HCT116 (cell line): ENCODE results near the gene SLC25A12. TPM values are rescaled to one million over a fixed set of nuclear protein-coding genes. Genes with fewer than 3 reads are reported as not detected.

ENCODE experiments used
- ATAC-seq: fragments of 200-7000 bp; cut with Tn5 transposase; 2 replicates; pipeline ENCODE4 v1.9.1; 2020; ENCODE audit warnings: mild to moderate bottlenecking, moderate library complexity
- BruUV-seq: library from RNA; stranded (reverse); fragments of 400-500 nt; replicated peaks from 2 replicates; lab custom pipeline; 2021; lab: Mats Ljungman, UMichigan
- CTCF ChIA-PET: fragments of 300-600 bp; sonication (Branson Sonifier 250); formaldehyde crosslinking; loops from one replicate; lab custom pipeline; 2021; ENCODE audit warnings: antibody characterized with exemption; lab: Charles Lee
- POLR2A ChIA-PET: fragments of 300-600, 350-600 bp; sonication (Branson Sonifier 250); formaldehyde crosslinking; loops from one replicate; lab custom pipeline; 2021; ENCODE audit warnings: antibody characterized with exemption; lab: Charles Lee
- RAD21 ChIA-PET, 2 experiments: fragments of 300-600 bp; sonication (Branson Sonifier 250); formaldehyde crosslinking; loops; one replicate each; lab custom pipeline; 2023; ENCODE audit warnings: low total read pairs in 2 of 2; ENCODE audit not compliant: uncharacterized antibody in 2 of 2, unreplicated experiment in 2 of 2, low non-redundant PET in 1 of 2; lab: Charles Lee
- DNase-seq: peaks from one replicate; pipeline ENCODE4 v3.0.0-alpha.2; 2010; ENCODE audit warnings: low read depth, low spot score
- H2AFZ ChIP-seq: fragments of 200-600 bp; shearing (Covaris generic), sonication (generic); 2 replicates; pipeline ENCODE4 v1.6.1; 2017; ENCODE audit warnings: low read depth, mixed run types, mixed read lengths, antibody characterized with exemption, low read length; ENCODE audit not compliant: poor library complexity, severe bottlenecking
- H3K27ac ChIP-seq: 2 replicates; pipeline ENCODE4 v1.5.1; 2012; ENCODE audit warnings: low read depth, low read length
- H3K27me3 ChIP-seq: fragments of 200-600 bp; sonication (generic); 2 replicates; pipeline ENCODE4 v1.6.1; 2016; ENCODE audit warnings: mixed run types, low read length, mixed read lengths; ENCODE audit not compliant: insufficient read depth
- H3K36me3 ChIP-seq, 2 experiments: fragments of 200-500 bp in 1 of 2; fragments of 200-600 bp in 1 of 2; sonication (Bioruptor generic) in 1 of 2; sonication (generic) in 1 of 2; 2 replicates each; pipeline versions ENCODE4 v1.5.1 to v1.6.1; 2014 to 2016; ENCODE audit warnings: low read length in 2 of 2, inconsistent platforms in 1 of 2, mixed read lengths in 1 of 2, mixed run types in 1 of 2; ENCODE audit not compliant: insufficient read depth in 2 of 2, control insufficient read depth in 1 of 2
- H3K4me1 ChIP-seq, 2 experiments: fragments of 200-600 bp in 1 of 2; sonication (generic) in 1 of 2; 2 replicates each; pipeline versions ENCODE4 v1.5.1 to v1.6.1; 2012 to 2017; ENCODE audit warnings: low read length in 2 of 2, inconsistent platforms in 1 of 2, mild to moderate bottlenecking in 1 of 2, mixed read lengths in 1 of 2, mixed run types in 1 of 2, moderate library complexity in 1 of 2; ENCODE audit not compliant: insufficient read depth in 2 of 2, control insufficient read depth in 1 of 2
- H3K4me2 ChIP-seq: fragments of 200-600 bp; sonication (generic); 2 replicates; pipeline ENCODE4 v1.6.1; 2017; ENCODE audit warnings: mixed run types, low read length, mixed read lengths
- H3K4me3 ChIP-seq, 2 experiments: fragments of 200-600 bp in 1 of 2; sonication (generic) in 1 of 2; replicated peaks in 1 of 2; 2 replicates each; pipeline ENCODE4 v1.5.1; 2011 to 2016; ENCODE audit warnings: low read length in 2 of 2, control low read depth in 1 of 2, low read depth in 1 of 2, mild to moderate bottlenecking in 1 of 2, mixed read lengths in 1 of 2, mixed run types in 1 of 2
- H3K79me2 ChIP-seq: fragments of 200-600 bp; sonication (generic); 2 replicates; pipeline ENCODE4 v1.6.1; 2017; ENCODE audit warnings: mild to moderate bottlenecking, mixed run types, low read length, moderate library complexity, mixed read lengths; ENCODE audit not compliant: insufficient read depth
- H3K9ac ChIP-seq: fragments of 200-600 bp; sonication (generic); 2 replicates; pipeline ENCODE4 v1.6.1; 2016; ENCODE audit warnings: low read length, mixed read lengths
- H3K9me2 ChIP-seq: fragments of 200-600 bp; sonication (generic), shearing (Covaris generic); 2 replicates; pipeline ENCODE4 v1.6.1; 2017; ENCODE audit warnings: mixed run types, mild to moderate bottlenecking, moderate library complexity; ENCODE audit not compliant: insufficient read depth
- H3K9me3 ChIP-seq, 2 experiments: fragments of 200-500 bp in 1 of 2; fragments of 200-600 bp in 1 of 2; sonication (Bioruptor generic) in 1 of 2; sonication (generic) in 1 of 2; 2 replicates each; pipeline ENCODE4 v1.6.1; 2014 to 2017; ENCODE audit warnings: low read length in 2 of 2, mixed read lengths in 2 of 2, inconsistent platforms in 1 of 2, low read depth in 1 of 2, mild to moderate bottlenecking in 1 of 2, mixed run types in 1 of 2, moderate library complexity in 1 of 2; ENCODE audit not compliant: control insufficient read depth in 1 of 2, insufficient read depth in 1 of 2
- H4K20me1 ChIP-seq: fragments of 200-600 bp; sonication (generic), shearing (Covaris generic); 2 replicates; pipeline ENCODE4 v1.6.1; 2017; ENCODE audit warnings: mixed run types, mild to moderate bottlenecking, moderate library complexity; ENCODE audit not compliant: insufficient read depth
- EGR1 ChIP-seq: IDR thresholded peaks from 2 replicates; pipeline ENCODE4 v1.6.1; 2012; ENCODE audit warnings: low read depth
- ELF1 ChIP-seq: IDR thresholded peaks from 2 replicates; pipeline ENCODE4 v1.6.1; 2012; ENCODE audit warnings: low read depth, borderline replicate concordance
- EZH2phosphoT487 ChIP-seq: fragments of 200-600 bp; IDR thresholded peaks from 2 replicates; pipeline ENCODE4 v1.6.1; 2018; ENCODE audit warnings: antibody characterized with exemption, borderline replicate concordance
- FOSL1 ChIP-seq: IDR thresholded peaks from 2 replicates; pipeline ENCODE4 v1.6.1; 2012; ENCODE audit warnings: low read depth
- JUND ChIP-seq: IDR thresholded peaks from 2 replicates; pipeline ENCODE4 v1.6.1; 2012
- MAX ChIP-seq: IDR thresholded peaks from 2 replicates; pipeline ENCODE4 v1.6.1; 2012
- POLR2A ChIP-seq: IDR thresholded peaks from 2 replicates; pipeline ENCODE4 v1.7.0; 2011; ENCODE audit warnings: borderline replicate concordance; ENCODE audit not compliant: insufficient read depth, insufficient read length; ENCODE audit errors: extremely low read depth
- POLR2AphosphoS5 ChIP-seq: IDR thresholded peaks from 2 replicates; pipeline ENCODE4 v1.6.1; 2011; ENCODE audit warnings: mild to moderate bottlenecking, low read depth, low read length, moderate library complexity
- RAD21 ChIP-seq: IDR thresholded peaks from 2 replicates; pipeline ENCODE4 v1.6.1; 2012; ENCODE audit warnings: low read depth, mild to moderate bottlenecking
- SRF ChIP-seq: IDR thresholded peaks from 2 replicates; pipeline ENCODE4 v1.6.1; 2012; ENCODE audit warnings: low read depth
- TCF7L2 ChIP-seq: IDR thresholded peaks from 2 replicates; pipeline ENCODE4 v1.7.0; 2011; ENCODE audit warnings: borderline replicate concordance, inconsistent platforms; ENCODE audit not compliant: insufficient read depth, insufficient read length; ENCODE audit errors: extremely low read depth
- ZFX ChIP-seq: fragments of 450-650 bp; IDR thresholded peaks from 2 replicates; pipeline ENCODE4 v1.6.1; 2017
- ZNF274 ChIP-seq: fragments of 200-500 bp; sonication (Bioruptor generic); IDR thresholded peaks from 2 replicates; pipeline ENCODE4 v1.6.1; 2014; ENCODE audit warnings: mild to moderate bottlenecking, low read depth, low read length, inconsistent platforms
- intact Hi-C: fragments of 100-400 bp; cut with micrococcal nuclease; formaldehyde crosslinking; loops from 2 replicates; pipeline ENCODE4 v1.10.0; 2022
- total RNA-seq: library from RNA; stranded (reverse); gene quantifications from one replicate; pipeline ENCODE4 v1.2.1, GENCODE V29; 2021; ENCODE audit not compliant: unreplicated experiment
- TF ChIP-seq, protein P1 (sequence below): IDR thresholded peaks from 2 replicates; pipeline ENCODE4 v1.6.1; 2012
- TF ChIP-seq, protein P2 (sequence below): IDR thresholded peaks from 2 replicates; pipeline ENCODE4 v1.6.1; 2012; ENCODE audit warnings: low read depth
- TF ChIP-seq, protein P3 (sequence below): IDR thresholded peaks from 2 replicates; pipeline ENCODE4 v1.6.1; 2011; ENCODE audit warnings: mild to moderate bottlenecking, low read length, moderate library complexity; ENCODE audit not compliant: insufficient replicate concordance; ENCODE audit errors: extremely low read depth

SLC25A12 gene
- total RNA-seq, 1 experiment from 2014 or later, result 16.0 TPM

DNA sequence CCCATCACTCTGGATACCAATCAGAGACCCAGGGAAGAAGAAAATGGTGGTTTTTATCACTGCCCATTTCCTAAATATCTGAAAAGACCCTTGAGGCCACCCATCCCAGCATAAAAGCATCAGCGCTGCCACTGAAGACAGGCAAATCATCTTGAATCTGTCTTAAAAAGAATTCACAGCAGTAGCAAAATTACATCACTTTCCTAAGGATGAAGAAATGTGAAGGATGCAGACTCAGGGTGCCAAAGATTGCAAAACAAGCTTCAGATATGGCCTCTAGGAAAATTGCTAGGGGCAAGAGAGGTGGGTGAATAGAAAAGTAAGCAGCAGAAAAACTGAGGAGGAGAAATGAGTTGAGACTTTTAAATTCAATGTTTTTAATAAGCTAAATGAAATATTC lies 70.0 kb downstream of the SLC25A12 start:
- H3K79me2 ChIP-seq, result no peaks in the 10 kb centered on the region
- CTCF ChIA-PET, result no interaction called here
- POLR2A ChIA-PET, result interaction anchor here (0.8 kb wide), 1 partner anchor 8 kb away, joined by 3 read pairs; no protein-coding TSS in a partner anchor
- H3K9me2 ChIP-seq, result no peaks in the 10 kb centered on the region
- peaks cover 0 to 3% of the 10 kb centered on the region in 2 experiments; a peak in 1 of 4 replicates for H3K4me1 ChIP-seq
- H2AFZ ChIP-seq, result no peak overlapping the region
- H3K27me3 ChIP-seq, result no peaks in the 10 kb centered on the region
- intact Hi-C loops, result no loop called here
- DNase-seq (no peak), ATAC-seq (no peak)
- no peaks in the 10 kb centered on the region for H3K9me3 ChIP-seq
- no peaks in the 10 kb centered on the region for H3K36me3 ChIP-seq
- no TSS peak for BruUV-seq
- no peak overlapping the region for H3K4me2 ChIP-seq
- no peak overlapping the region for H3K4me3 ChIP-seq
- H3K9ac ChIP-seq, result no peak overlapping the region
- TF ChIP-seq POLR2AphosphoS5 (no peak), SRF (no peak), FOSL1 (no peak), TCF7L2 (no peak), ZFX (no peak), POLR2A (no peak), EZH2phosphoT487 (no peak), ZNF274 (no peak), MAX (no peak), RAD21 (no peak), JUND (no peak), EGR1 (no peak), ELF1 (no peak)
- TF ChIP-seq, protein P1, sequence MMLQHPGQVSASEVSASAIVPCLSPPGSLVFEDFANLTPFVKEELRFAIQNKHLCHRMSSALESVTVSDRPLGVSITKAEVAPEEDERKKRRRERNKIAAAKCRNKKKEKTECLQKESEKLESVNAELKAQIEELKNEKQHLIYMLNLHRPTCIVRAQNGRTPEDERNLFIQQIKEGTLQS, result no peak
- TF ChIP-seq, protein P2, sequence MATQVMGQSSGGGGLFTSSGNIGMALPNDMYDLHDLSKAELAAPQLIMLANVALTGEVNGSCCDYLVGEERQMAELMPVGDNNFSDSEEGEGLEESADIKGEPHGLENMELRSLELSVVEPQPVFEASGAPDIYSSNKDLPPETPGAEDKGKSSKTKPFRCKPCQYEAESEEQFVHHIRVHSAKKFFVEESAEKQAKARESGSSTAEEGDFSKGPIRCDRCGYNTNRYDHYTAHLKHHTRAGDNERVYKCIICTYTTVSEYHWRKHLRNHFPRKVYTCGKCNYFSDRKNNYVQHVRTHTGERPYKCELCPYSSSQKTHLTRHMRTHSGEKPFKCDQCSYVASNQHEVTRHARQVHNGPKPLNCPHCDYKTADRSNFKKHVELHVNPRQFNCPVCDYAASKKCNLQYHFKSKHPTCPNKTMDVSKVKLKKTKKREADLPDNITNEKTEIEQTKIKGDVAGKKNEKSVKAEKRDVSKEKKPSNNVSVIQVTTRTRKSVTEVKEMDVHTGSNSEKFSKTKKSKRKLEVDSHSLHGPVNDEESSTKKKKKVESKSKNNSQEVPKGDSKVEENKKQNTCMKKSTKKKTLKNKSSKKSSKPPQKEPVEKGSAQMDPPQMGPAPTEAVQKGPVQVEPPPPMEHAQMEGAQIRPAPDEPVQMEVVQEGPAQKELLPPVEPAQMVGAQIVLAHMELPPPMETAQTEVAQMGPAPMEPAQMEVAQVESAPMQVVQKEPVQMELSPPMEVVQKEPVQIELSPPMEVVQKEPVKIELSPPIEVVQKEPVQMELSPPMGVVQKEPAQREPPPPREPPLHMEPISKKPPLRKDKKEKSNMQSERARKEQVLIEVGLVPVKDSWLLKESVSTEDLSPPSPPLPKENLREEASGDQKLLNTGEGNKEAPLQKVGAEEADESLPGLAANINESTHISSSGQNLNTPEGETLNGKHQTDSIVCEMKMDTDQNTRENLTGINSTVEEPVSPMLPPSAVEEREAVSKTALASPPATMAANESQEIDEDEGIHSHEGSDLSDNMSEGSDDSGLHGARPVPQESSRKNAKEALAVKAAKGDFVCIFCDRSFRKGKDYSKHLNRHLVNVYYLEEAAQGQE, result no peak
- TF ChIP-seq, protein P3, sequence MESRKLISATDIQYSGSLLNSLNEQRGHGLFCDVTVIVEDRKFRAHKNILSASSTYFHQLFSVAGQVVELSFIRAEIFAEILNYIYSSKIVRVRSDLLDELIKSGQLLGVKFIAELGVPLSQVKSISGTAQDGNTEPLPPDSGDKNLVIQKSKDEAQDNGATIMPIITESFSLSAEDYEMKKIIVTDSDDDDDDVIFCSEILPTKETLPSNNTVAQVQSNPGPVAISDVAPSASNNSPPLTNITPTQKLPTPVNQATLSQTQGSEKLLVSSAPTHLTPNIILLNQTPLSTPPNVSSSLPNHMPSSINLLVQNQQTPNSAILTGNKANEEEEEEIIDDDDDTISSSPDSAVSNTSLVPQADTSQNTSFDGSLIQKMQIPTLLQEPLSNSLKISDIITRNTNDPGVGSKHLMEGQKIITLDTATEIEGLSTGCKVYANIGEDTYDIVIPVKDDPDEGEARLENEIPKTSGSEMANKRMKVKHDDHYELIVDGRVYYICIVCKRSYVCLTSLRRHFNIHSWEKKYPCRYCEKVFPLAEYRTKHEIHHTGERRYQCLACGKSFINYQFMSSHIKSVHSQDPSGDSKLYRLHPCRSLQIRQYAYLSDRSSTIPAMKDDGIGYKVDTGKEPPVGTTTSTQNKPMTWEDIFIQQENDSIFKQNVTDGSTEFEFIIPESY, result no peak
- RAD21 ChIA-PET, result no interaction called here
- H3K27ac ChIP-seq, result no peak overlapping the region
- no peaks in the 10 kb centered on the region for H4K20me1 ChIP-seq
